Loucy (cell line): ENCODE measurements around the gene DNAJB8.

Experiments used
- EZH2phosphoT487 ChIP-seq: fragments of 200-600 bp; IDR thresholded peaks from 2 replicates; pipeline ENCODE4 v1.6.1; 2018; ENCODE audit warnings: antibody characterized with exemption, mild to moderate bottlenecking, moderate library complexity, borderline replicate concordance
- TF ChIP-seq, protein P1 (sequence below): fragments of 200-600 bp; sonication (generic); conservative IDR thresholded peaks from 2 replicates; pipeline ENCODE4 v1.5.1; 2014; ENCODE audit warnings: mild to moderate bottlenecking, antibody characterized with exemption, low read length

DNA sequence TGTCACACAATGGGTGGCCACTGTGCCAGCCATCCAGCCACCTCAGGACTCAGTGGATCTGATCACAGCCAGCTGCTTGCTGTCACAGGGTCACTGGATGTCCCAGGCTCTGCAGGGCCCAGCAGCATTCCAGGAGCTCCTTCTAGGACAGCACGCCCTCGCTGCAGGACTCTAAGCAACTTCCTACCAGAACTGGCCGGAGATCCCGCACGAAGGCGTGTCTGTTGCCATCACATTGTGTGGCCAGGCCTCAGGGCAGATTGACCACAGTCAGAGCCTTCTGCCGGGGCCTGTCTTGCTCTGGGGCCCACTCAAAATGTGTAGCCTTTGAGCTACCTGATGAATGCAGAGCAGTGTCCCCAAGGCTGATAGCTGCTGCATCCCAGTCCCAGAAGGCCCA is 24.6 kb downstream of the DNAJB8 start:
- TF ChIP-seq, protein P1, sequence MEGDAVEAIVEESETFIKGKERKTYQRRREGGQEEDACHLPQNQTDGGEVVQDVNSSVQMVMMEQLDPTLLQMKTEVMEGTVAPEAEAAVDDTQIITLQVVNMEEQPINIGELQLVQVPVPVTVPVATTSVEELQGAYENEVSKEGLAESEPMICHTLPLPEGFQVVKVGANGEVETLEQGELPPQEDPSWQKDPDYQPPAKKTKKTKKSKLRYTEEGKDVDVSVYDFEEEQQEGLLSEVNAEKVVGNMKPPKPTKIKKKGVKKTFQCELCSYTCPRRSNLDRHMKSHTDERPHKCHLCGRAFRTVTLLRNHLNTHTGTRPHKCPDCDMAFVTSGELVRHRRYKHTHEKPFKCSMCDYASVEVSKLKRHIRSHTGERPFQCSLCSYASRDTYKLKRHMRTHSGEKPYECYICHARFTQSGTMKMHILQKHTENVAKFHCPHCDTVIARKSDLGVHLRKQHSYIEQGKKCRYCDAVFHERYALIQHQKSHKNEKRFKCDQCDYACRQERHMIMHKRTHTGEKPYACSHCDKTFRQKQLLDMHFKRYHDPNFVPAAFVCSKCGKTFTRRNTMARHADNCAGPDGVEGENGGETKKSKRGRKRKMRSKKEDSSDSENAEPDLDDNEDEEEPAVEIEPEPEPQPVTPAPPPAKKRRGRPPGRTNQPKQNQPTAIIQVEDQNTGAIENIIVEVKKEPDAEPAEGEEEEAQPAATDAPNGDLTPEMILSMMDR, result no peak
- TF ChIP-seq EZH2phosphoT487, result no peak
